Left hindlimb (tissue), 1 donor: ENCODE measurements around the gene CBARP.
"Not testable (repeated sequence)": the region's sequence is repeated elsewhere in the genome, so short reads cannot be mapped to it uniquely, and the experiment has no call there.

ENCODE experiments used
- DNase-seq: peaks from one replicate; pipeline ENCODE4 v3.0.0-alpha.2; 2018

The CBARP gene

GRCh38 chr19:1252221-1252820, 14.5 kb upstream of the CBARP start:
- DNase-seq, result peak; percentile 89

- peak; percentile 81 for DNase-seq
These were observed 13.8 kb upstream of the CBARP start for GRCh38 chr19:1251330-1252220.

- DNase-seq, result peak; percentile 77
These were observed 12.8 kb upstream of the CBARP start for GRCh38 chr19:1250437-1251260.

- DNase-seq, result no peak
These were observed 12.2 kb upstream of the CBARP start for GRCh38 chr19:1249990-1250436.

GRCh38 chr19:1249298-1249989, 11.6 kb upstream of the CBARP start:
- peak; percentile 97 for DNase-seq

- peak; percentile 91 for DNase-seq
These were observed 11.0 kb upstream of the CBARP start for GRCh38 chr19:1248786-1249297.

GRCh38 chr19:1248139-1248785, 10.5 kb upstream of the CBARP start, which contains the start of gene MIDN:
Gene MIDN, plus strand, starts transcription at chr19:1248583. Its CDS starts 1,714 bp downstream, at chr19:1250297.
- DNase-seq, result peak; percentile 90

- DNase-seq, result peak; percentile 43
These were observed 9.9 kb upstream of the CBARP start for GRCh38 chr19:1247748-1248138.

- DNase-seq, result not testable (repeated sequence)
These were observed 8.7 kb upstream of the CBARP start for GRCh38 chr19:1246265-1247087.

GRCh38 chr19:1245494-1246264, 7.9 kb upstream of the CBARP start:
- no peak for DNase-seq

- DNase-seq, result no peak
These were observed 7.1 kb upstream of the CBARP start for GRCh38 chr19:1244693-1245451.

GRCh38 chr19:1243768-1244692, 6.2 kb upstream of the CBARP start:
- peak; percentile 84 for DNase-seq

- DNase-seq, result peak; percentile 95
These were observed 3.8 kb upstream of the CBARP start, which contains the start of gene ATP5F1D for GRCh38 chr19:1241417-1242095. Gene ATP5F1D, plus strand, starts transcription at chr19:1241751. Its CDS starts 100 bp downstream, at chr19:1241851.

GRCh38 chr19:1240925-1241324, 3.1 kb upstream of the CBARP start:
- DNase-seq, result no peak

GRCh38 chr19:1239796-1240737, 2.3 kb upstream of the CBARP start:
- DNase-seq, result peak; percentile 91

- DNase-seq, result no peak
These were observed 1.6 kb upstream of the CBARP start for GRCh38 chr19:1239420-1239795.
